Nucleus accumbens (tissue), 56 donors: ENCODE results near the gene EBLN1.

Source experiments
- DNase-seq, 56 donors: peaks; one replicate each; lab custom pipeline; 2025; lab: John Stamatoyannopoulos, UW

Gene EBLN1

GRCh38 chr10:22217842-22218241 is at the start of gene EBLN1:
Gene EBLN1, minus strand, starts transcription at chr10:22218015. Its CDS starts 8,032 bp downstream, at chr10:22209983.
- no peak for DNase-seq

DNA sequence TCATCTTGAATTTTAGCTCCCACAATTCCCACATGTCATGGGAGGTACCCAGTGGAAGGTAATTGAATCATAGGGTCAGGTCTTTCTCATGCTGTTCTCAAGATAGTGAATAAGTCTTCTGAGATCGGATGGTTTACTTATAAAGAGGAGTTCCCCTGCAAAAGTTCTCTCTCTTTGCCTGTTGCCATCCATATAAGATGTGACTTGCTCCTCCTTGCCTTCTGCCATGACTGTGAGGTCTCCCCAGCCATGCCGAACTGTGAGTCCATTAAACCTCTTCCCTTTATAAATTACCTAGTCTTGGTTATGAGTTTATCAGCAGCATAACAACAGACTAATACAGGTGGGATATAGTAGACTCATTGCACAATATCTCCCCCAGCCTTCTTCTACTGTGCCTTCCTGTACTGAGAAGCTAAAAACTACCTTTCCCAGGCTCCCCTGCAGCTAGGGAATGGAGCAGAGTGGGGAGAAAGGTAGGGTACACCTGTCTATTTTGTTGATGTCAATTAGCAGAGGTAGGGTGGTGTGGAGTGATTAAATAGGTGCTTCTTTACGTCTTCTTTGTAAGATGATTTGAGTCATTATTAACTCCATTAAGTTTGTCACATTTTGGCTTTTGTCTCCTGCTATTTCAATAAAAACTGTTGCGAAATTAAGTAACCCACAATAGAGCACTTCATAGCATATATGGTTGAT is 48.2 kb upstream of the EBLN1 start:
- DNase-seq = no peak

GRCh38 chr10:22263106-22263505 is 45.3 kb upstream of the EBLN1 start:
- no peak for DNase-seq

DNA sequence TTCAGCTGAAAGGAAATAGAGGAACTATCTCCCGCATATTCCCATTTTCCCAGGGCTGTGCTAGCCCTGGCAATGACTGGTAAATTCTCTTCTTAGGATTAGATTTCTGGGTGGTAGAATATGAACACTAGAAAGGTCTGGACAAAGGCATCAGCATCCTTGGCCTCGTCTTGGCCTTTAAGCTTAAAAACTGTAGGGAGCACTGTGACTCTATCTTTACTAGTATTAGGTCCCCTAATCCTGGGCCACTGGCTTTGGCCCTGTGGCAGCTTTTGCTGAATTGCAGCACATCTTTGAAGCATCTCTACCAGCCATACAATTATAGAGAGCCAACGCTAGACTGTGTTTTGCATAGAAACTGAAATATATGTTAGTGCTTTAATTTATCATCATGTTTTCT is 41.5 kb upstream of the EBLN1 start:
- peak in 1 of 56 donors; percentile 1 for DNase-seq

- DNase-seq = peak in 29 of 56 donors; percentile 3 to 52 (median 14)
Measured at GRCh38 chr10:22258471-22258870, 40.7 kb upstream of the EBLN1 start.

DNA sequence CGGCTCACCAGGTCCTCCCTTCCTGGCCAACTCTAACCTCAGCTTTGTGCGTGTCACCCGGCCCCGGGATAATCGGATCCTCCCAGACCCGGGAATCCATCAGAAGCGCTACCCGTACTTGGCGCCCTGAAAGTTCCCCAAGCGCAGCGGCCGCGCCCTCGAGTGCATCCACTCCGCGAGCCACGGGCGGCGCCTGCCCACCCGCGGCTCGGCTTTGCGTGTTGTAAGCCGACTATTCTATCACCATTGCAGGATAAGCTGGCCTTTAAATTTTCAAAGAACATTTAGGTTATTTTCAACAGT is 35.7 kb upstream of the EBLN1 start:
- DNase-seq = peak in 19 of 56 donors; percentile 7 to 63 (median 38)

DNA sequence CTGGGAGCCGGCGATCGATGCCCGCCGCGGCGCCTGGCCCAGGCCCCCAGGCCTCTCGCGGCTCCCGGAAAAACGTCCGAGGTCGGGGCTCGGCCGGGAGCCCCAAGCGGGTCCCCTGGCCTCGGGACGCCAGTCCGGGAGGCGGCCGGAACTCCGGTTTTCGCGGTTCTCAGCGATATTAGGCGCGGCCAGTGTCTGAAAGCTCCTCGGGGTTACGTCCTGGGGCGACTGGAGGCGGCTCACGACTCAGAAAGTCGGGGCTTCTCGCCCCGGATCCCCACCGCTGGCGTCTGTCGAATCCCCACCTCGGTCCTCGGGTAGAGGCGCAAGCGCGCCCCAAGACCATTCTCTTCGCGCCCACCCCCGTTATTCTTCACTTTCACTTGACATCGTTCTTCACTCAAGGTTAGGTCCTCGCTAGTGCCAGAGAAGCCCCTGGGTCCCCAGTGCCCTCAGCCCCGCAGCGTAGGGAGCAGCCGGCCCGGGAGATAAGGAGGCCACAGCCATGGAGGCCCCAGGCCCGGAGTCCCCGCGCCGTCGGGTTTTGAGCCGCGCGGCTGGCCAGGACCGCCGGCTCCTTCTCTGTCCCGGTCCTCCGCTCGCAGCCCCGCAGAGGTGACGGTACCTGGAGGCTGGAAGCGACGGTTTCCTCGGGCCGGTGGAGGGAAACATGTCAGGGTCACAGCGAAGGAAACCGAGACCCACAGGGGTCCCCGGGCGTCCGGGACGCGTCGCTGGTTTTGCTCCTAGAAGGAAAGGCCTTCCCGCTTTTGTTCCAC is 35.2 kb upstream of the EBLN1 start:
- peak in 51 of 56 donors; percentile 10 to 87 (median 59) for DNase-seq

DNA sequence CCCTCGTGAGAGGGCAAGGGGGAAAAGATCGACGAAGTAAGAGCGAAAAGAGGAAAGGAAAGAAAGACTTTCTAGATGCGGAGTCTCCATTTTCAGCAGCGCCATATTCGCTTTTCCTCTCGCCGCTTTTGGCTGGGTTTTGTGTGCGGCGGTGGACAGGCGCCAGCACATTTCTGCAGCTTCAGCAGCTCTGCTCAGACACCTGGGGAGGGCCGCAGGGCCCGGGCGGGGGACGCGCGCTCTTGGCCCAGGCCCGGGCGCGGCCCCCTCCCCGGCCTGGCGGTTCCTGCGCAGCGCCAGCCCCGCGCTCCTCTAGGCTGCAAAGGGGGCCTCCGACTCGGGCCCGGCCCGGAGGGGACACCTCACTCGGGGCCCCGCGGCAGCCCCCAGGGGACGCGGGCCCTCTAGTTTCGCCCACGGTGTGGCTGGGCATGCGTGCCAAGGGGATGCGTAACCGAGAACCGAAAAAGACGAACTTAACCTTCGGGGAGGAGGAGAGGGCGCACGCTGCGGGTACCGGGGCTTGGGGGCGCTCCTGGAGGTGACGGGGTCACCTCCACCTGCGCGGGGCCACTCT is 34.5 kb upstream of the EBLN1 start:
- peak in 50 of 56 donors; percentile 27 to 89 (median 63) for DNase-seq

DNA sequence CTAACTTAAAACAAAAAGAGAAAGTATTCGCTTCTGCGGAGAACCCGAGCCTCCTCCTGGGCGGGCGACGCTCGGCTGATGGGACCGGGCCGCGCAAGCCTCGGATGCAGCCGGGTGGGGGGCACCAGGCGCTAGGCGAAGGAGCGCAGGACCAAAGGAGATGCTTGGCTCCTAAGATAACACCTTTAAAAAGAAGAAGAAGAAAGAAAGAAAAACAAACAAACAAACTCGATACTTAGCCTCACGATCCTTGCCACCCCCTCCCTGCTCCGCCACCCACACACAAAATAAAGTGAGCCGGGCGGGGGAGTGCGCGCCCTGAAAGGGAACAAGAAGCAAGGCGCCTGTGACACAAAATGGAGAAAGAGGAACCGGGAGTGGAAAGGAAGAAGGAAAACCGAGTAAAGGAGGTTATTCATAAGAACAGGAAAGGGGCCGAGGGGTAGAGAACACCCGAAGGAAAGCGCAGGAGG is 34.0 kb upstream of the EBLN1 start:
- peak in 53 of 56 donors; percentile 5 to 89 (median 66) for DNase-seq

GRCh38 chr10:22250897-22251660 is 33.3 kb upstream of the EBLN1 start:
- peak in 3 of 56 donors; percentile 8 to 36 (median 15) for DNase-seq

- DNase-seq = no peak
Measured at GRCh38 chr10:22247636-22248035, 29.8 kb upstream of the EBLN1 start.

- no peak for DNase-seq
Measured at GRCh38 chr10:22246680-22247391, 29.0 kb upstream of the EBLN1 start.

- no peak for DNase-seq
Measured at GRCh38 chr10:22245567-22245966, 27.8 kb upstream of the EBLN1 start.

DNA sequence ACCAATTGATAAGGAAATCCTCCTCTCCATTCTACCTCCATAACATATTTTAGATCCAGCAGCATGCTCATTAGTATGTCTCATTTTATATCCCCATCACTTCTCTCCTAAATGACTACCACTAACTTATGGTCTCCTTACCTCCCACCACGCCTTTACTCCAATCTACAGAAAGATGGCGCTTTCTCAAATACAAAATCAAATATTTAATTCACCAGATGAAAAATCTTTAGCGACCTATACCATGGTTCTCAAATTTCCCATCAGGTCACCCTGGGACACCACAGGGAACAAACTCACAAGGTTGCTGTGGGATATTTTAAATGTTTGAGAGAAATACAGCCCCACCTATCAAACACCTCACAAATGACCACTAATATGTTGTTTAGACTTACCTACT is 27.0 kb upstream of the EBLN1 start:
- no peak for DNase-seq

DNA sequence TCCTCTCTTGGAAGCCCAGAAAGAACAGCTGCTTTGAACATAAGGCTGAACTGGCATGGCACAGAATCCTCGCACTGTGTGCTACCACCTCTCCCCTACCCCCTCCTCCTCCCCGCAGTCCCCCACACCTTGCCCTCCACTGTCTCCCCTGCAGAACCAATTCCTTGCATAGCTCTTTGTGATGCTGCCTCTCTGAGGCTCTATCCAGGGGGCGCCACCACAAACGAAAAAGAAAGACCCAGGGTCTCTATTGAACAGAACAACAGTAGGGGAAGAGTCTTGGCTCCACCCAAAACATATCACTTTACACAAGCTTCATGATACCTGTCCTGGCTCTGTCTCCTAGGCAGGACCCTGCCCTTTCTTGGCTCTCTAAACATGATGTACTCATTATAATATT is 26.2 kb upstream of the EBLN1 start:
- no peak for DNase-seq

GRCh38 chr10:22243321-22243720 is 25.5 kb upstream of the EBLN1 start:
- no peak for DNase-seq

GRCh38 chr10:22231260-22231659 is 13.4 kb upstream of the EBLN1 start:
- no peak for DNase-seq

- peak in 10 of 56 donors; percentile 2 to 34 (median 4) for DNase-seq
Measured at GRCh38 chr10:22230158-22230833, 12.5 kb upstream of the EBLN1 start.

DNA sequence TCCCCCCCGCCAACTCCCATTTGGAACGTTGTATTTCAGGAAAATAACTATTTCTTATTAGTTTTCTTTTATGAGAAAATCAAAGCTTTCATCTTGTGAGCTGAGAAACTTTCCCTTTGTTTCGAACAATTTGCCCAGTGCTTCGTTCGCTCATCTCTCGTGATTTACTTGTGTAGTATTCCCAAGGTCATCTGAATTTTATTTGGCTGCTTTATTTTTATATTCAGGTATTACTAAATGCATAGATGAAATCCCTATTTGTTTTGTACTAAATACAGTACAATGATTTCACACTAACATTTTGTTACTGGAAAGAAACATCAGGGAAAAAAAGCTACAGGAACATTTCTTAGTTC is 12.0 kb upstream of the EBLN1 start:
- peak in 1 of 56 donors; percentile 35 for DNase-seq
